Ramos (cell line): ENCODE measurements around the gene PRKN.
"Not testable (repeated sequence)": the region's sequence is repeated elsewhere in the genome, so short reads cannot be mapped to it uniquely, and the experiment has no call there.

Experiments
- in situ Hi-C: fragments of 300-500 bp; cut with MboI; formaldehyde crosslinking; loops from one replicate; pipeline ENCODE4 v1.14.3; 2022; ENCODE audit warnings: low sequenced_read_pairs; ENCODE audit not compliant: unreplicated experiment

Gene PRKN

GRCh38 chr6:162404951-162405350 lies 322.6 kb downstream of the PRKN start:
- in situ Hi-C loops, result no loop called here

GRCh38 chr6:162403031-162403430 lies 324.5 kb downstream of the PRKN start:
- in situ Hi-C loops, result no loop called here

GRCh38 chr6:162395181-162395580 lies 332.4 kb downstream of the PRKN start:
- in situ Hi-C loops, result no loop called here

GRCh38 chr6:162390961-162391811 lies 336.4 kb downstream of the PRKN start:
- in situ Hi-C loops, result not testable (repeated sequence)

- in situ Hi-C loops, result no loop called here
Observed at GRCh38 chr6:162389343-162390085, 338.1 kb downstream of the PRKN start.

- in situ Hi-C loops, result no loop called here
Observed at GRCh38 chr6:162388383-162388777, 339.2 kb downstream of the PRKN start.

- in situ Hi-C loops, result no loop called here
Observed at GRCh38 chr6:162387718-162388382, 339.7 kb downstream of the PRKN start.

GRCh38 chr6:162385980-162386379 lies 341.6 kb downstream of the PRKN start:
- in situ Hi-C loops, result no loop called here

- in situ Hi-C loops, result no loop called here
Observed at GRCh38 chr6:162379757-162380409, 347.7 kb downstream of the PRKN start.

GRCh38 chr6:162377735-162378134 lies 349.8 kb downstream of the PRKN start:
- in situ Hi-C loops, result no loop called here

- in situ Hi-C loops, result no loop called here
Observed at GRCh38 chr6:162373868-162374267, 353.7 kb downstream of the PRKN start.

GRCh38 chr6:162373192-162373591 lies 354.4 kb downstream of the PRKN start:
- in situ Hi-C loops, result no loop called here

GRCh38 chr6:162372106-162372505 lies 355.5 kb downstream of the PRKN start:
- in situ Hi-C loops, result no loop called here

GRCh38 chr6:162371121-162371520 lies 356.4 kb downstream of the PRKN start:
- in situ Hi-C loops, result no loop called here

- in situ Hi-C loops, result no loop called here
Observed at GRCh38 chr6:162369091-162369490, 358.5 kb downstream of the PRKN start.

- in situ Hi-C loops, result no loop called here
Observed at GRCh38 chr6:162364488-162364887, 363.1 kb downstream of the PRKN start.

GRCh38 chr6:162363757-162364156 lies 363.8 kb downstream of the PRKN start:
- in situ Hi-C loops, result no loop called here

GRCh38 chr6:162360901-162361567 lies 366.5 kb downstream of the PRKN start:
- in situ Hi-C loops, result no loop called here

GRCh38 chr6:162358625-162359024 lies 368.9 kb downstream of the PRKN start:
- in situ Hi-C loops, result no loop called here

GRCh38 chr6:162345051-162345511 lies 382.5 kb downstream of the PRKN start:
- in situ Hi-C loops, result no loop called here
